Left lobe of liver (tissue), 2 donors: ENCODE data around the gene METTL21C. TPM values are rescaled to one million over a fixed set of nuclear protein-coding genes. Genes with fewer than 3 reads are reported as not detected.

Experiments
- ATAC-seq: fragments of 200-7000 bp; cut with Tn5 transposase; one replicate; pipeline ENCODE4 v1.9.1; 2020; ENCODE audit warnings: mild to moderate bottlenecking, moderate library complexity
- DNase-seq: peaks from one replicate; pipeline ENCODE4 v3.0.0-alpha.2; 2020; ENCODE audit warnings: low spot score
- total RNA-seq: library from RNA; stranded (reverse); gene quantifications from one replicate; pipeline ENCODE4 v1.2.1, GENCODE V29; 2021
- donor health status: DM: no; HTN: no; CAD: no; lungs with moderate emphysema.
- donor health status: DM: no; HTN: yes; CAD: no.

METTL21C gene
- total RNA-seq, 1 donor from 2014 or later = not detected

GRCh38 chr13:102667911-102668310, 26.9 kb downstream of the METTL21C start:
- ATAC-seq (no peak), DNase-seq (no peak)

- no peak for DNase-seq
- no peak for ATAC-seq
Measured at GRCh38 chr13:102667023-102667422, 27.8 kb downstream of the METTL21C start.

DNA sequence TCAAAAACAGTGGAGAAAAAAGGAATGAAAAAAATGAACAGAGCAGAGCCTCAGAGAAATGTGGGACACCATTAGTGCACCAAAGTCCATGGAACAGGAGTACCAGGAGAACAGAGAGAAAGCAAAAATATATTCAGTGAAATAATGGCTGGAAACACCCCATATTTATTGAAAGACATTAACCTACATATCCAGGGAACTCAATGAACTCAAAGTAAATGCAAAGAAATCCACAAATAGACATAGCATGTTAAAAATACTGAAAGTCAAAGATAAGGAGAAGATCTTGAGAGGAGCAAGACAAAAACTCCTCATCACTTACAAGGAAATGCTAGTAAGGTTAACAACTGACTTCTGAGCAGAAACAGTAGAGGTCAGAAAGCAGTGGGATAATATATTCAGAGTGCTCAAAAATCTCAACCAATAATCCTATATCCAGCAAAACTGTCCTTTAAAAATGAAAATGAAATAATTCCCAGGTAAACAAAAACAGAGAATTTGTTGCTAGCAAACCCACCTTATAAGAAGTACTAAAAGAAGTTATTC, 35.6 kb downstream of the METTL21C start:
- DNase-seq = no peak
- no peak for ATAC-seq

DNA sequence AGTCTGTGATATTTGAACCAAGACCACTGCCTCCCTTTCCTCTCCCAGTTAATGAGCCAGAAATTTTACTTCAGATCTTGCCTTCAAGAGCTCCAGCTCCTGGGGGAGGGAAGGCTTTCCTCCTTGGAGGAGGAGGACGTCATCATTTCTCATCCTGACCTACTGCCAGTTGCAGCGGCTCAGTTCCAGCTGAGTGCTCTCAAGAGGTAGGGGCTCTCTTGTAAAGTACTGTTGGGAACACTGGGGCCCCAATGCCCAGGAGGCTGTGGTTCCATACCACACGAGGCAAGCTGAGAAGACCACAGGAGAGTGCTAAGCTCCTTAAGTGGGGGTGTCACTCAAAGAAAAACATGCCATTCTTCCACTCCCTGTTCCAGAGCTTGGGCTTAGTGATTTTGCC, 36.2 kb downstream of the METTL21C start:
- DNase-seq = no peak
- ATAC-seq = no peak

GRCh38 chr13:102657630-102658029, 37.2 kb downstream of the METTL21C start:
- ATAC-seq = no peak

DNA sequence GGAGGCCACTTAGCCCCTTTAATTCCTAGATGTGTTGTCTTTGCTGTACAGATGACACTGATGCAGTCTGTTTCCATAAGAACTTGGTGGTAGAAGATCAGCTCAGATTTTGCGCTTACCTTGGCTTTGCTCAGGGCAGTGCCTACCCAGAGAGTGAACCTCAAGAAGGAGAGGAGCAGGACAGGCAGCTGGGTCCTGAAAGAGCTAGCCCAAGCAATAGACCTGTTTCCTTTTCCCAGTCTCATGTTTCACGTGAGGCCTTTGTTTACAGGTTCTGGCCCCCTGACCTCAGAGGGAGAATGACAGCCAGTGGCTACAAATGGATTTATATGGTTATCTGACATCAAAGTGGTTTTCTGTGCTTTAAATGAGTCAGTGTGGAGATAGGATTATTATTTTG, 40.1 kb downstream of the METTL21C start:
- ATAC-seq (no peak), DNase-seq (no peak)

More at GRCh38 chr13:102657630-102658029, 37.2 kb downstream of the METTL21C start:
- DNase-seq = no peak

- no peak for ATAC-seq
- no peak for DNase-seq
Measured at GRCh38 chr13:102651892-102652291, 43.0 kb downstream of the METTL21C start.

DNA sequence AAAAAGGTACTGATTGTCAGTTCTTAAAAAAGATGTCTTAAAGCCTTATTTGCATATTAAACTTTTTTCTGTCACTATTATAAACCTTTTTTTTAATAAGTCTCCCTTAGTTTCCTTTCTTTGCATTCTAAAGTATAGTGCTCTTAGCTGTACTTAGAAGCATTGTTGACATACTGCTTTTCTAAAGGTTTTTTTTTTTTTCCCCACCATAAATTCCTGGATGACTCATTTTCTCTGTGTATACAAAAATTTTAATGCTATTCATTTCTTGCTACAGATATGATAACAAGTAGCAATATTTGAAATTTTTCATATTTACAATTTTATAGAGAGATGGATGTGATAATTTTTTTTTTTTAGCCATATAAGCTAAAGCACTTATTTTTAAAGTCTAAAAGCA, 43.5 kb downstream of the METTL21C start:
- DNase-seq (no peak), ATAC-seq (no peak)

- ATAC-seq = no peak
- DNase-seq = no peak
Measured at GRCh38 chr13:102650444-102650843, 44.4 kb downstream of the METTL21C start.

- no peak for DNase-seq
- no peak for ATAC-seq
Measured at GRCh38 chr13:102648046-102648445, 46.8 kb downstream of the METTL21C start.

DNA sequence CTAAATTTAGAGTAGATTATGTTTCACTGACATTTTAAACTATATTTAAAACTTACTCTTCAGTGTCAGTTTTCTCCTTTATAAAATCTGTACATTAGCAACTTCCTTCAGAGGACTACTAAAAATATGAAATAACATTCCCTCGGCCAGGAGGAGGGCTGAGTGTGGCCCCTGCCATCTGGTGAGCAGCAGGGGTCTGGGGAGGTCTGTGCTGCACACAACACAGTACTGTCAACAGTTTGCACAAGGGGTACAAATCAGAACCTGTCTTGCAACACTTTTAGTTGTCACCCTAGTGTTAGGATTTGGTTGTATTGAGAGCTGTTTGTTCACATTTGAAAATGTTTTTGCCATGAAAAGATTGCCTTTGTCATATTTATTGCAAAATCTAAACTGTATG, 49.1 kb downstream of the METTL21C start:
- ATAC-seq (no peak), DNase-seq (no peak)

DNA sequence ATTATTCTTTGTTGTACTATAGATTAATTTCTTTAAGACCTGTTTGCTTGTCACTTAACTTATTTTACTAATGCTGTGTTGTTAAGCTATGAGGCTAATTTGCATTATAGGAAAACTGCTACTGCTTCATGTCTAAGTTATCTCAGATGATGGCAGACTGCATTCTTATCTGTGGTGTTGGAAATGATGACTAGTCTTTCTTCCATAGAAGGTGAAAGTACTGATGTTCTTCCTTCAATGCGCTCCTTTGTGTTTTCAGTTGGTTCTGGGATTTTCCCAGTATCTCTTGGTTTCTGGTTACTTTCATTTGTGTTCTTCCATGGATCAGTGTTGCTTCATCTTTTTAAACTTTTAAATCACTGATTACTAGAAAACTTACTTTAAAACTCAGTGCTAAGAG, 51.2 kb downstream of the METTL21C start:
- no peak for ATAC-seq
- DNase-seq = no peak

DNA sequence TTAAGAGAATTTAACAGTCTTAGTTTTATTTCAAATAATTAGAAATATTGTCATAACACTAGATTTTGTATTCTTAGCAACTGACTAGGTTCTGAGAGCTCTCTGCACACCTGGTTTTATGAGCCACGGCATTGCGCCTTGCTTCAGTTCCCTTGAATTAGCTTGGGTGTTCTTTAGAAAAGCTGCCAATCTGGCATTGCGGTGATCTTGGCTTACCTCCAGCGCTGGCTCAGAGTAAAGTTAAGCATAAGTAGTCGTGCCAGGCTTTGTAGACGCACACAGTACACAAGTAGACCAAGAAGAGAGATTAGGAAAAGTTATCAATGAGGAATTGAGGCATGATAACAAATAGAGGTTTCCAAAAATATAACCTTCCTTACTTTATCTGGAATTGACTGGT, 52.4 kb downstream of the METTL21C start:
- DNase-seq (peak; percentile 88), ATAC-seq (peak; percentile 96)

DNA sequence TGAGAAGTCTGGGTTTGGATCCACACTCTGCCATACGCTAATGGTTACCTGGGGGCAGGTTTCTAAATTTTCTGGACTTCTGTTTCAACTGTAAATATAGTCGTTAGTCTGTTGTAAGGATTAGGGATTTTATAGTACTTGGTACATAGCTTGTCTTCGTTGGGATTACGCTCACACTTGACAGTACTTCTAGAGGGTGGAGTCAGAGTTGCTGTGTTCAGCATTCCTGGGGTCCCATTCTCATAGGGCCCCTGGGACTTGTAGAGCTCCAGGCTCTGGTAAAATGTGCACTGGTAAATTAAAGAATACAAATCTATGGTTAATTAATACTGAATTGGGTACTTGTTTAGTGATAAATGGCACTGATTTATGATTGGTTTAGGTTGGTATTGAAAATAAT, 52.8 kb downstream of the METTL21C start:
- DNase-seq = no peak
- ATAC-seq = no peak

- ATAC-seq (no peak), DNase-seq (no peak)
Measured at GRCh38 chr13:102638741-102639140, 56.1 kb downstream of the METTL21C start.

Other genes with a start within 250 kb of the METTL21C start
- 20.3 TPM for gene TPP2, start 98.1 kb downstream of the METTL21C start, total RNA-seq
- 9.4 TPM for gene TEX30, start 78.7 kb upstream of the METTL21C start, total RNA-seq
- 4.5 TPM for gene POGLUT2, start 103.9 kb upstream of the METTL21C start, total RNA-seq
- 19.6 TPM for gene BIVM, start 104.1 kb upstream of the METTL21C start, total RNA-seq
- gene ERCC5, start 151.0 kb upstream of the METTL21C start, total RNA-seq = 23.9 TPM